ENCODE data around the gene HOXB2.

Gene HOXB2

GRCh38 chr17:48551596-48552465, 6.9 kb upstream of the HOXB2 start:
- no peak for DNase-seq

GRCh38 chr17:48551214-48551555, 6.3 kb upstream of the HOXB2 start:
- DNase-seq = no peak

GRCh38 chr17:48550502-48551213, 5.7 kb upstream of the HOXB2 start:
- DNase-seq = no peak

GRCh38 chr17:48549914-48550501, 5.1 kb upstream of the HOXB2 start:
- no peak for DNase-seq

- DNase-seq = no peak
These were observed 4.3 kb upstream of the HOXB2 start for GRCh38 chr17:48549281-48549630.

- DNase-seq = no peak
These were observed 3.8 kb upstream of the HOXB2 start for GRCh38 chr17:48548523-48549280.

- no peak for DNase-seq
These were observed 3.1 kb upstream of the HOXB2 start for GRCh38 chr17:48547808-48548522.

- DNase-seq = no peak
These were observed 2.3 kb upstream of the HOXB2 start for GRCh38 chr17:48546924-48547807.

- DNase-seq = no peak
These were observed 1.4 kb upstream of the HOXB2 start for GRCh38 chr17:48546137-48546923.

GRCh38 chr17:48545539-48545938, 630 bp upstream of the HOXB2 start:
- no peak for DNase-seq

- DNase-seq = no peak
These were observed 424 bp downstream of the HOXB2 start for GRCh38 chr17:48544349-48545021.

GRCh38 chr17:48543854-48544348, 1.0 kb downstream of the HOXB2 start:
- DNase-seq = no peak

- DNase-seq = no peak
These were observed 1.6 kb downstream of the HOXB2 start for GRCh38 chr17:48543107-48543853.

- DNase-seq = no peak
These were observed 2.2 kb downstream of the HOXB2 start for GRCh38 chr17:48542698-48543106.

- no peak for DNase-seq
These were observed 2.7 kb downstream of the HOXB2 start for GRCh38 chr17:48542114-48542656.

GRCh38 chr17:48541577-48542113, 3.3 kb downstream of the HOXB2 start:
- DNase-seq = peak; percentile 28

GRCh38 chr17:48541036-48541576, 3.8 kb downstream of the HOXB2 start:
- DNase-seq = no peak

- DNase-seq = no peak
These were observed 4.7 kb downstream of the HOXB2 start for GRCh38 chr17:48540213-48540612.

Data from cortex of kidney (tissue), 1 donor.